OCI-LY1 (cell line): ENCODE measurements around the gene USP8.

ENCODE experiments used
- CTCF ChIP-seq: fragments of 200-600 bp; sonication (generic), shearing (Covaris generic); IDR thresholded peaks from 2 replicates; pipeline ENCODE4 v1.5.1; 2017; ENCODE audit warnings: mild to moderate bottlenecking, antibody characterized with exemption, low read length, moderate library complexity, mixed read lengths
- EZH2 ChIP-seq: fragments of 200-600 bp; sonication (generic), shearing (Covaris generic); IDR thresholded peaks from 2 replicates; pipeline ENCODE4 v1.8.0; 2017; ENCODE audit warnings: borderline replicate concordance, mixed run types, mild to moderate bottlenecking, antibody characterized with exemption, low read length, moderate library complexity, mixed read lengths

GRCh38 chr15:50378776-50379175 lies 45.4 kb upstream of the USP8 start:
- TF ChIP-seq CTCF (no peak), EZH2 (no peak)
